Keratinocyte (primary cell): ENCODE results near the gene RAB11A. TPM values are rescaled to one million over a fixed set of nuclear protein-coding genes. Genes with fewer than 3 reads are reported as not detected.

ENCODE experiments used
- DNase-seq: peaks from one replicate; pipeline ENCODE4 v3.0.0-alpha.2; 2011; ENCODE audit warnings: low read depth, missing footprints, low spot score
- FAIRE-seq: peaks from 2 replicates; lab custom pipeline; 2011; peaks lifted over from hg19 to GRCh38; lab: Jason Lieb, UNC
- H2AFZ ChIP-seq: 2 replicates; pipeline ENCODE4 v1.6.0; 2012; ENCODE audit warnings: low read length, control low read depth, inconsistent platforms; ENCODE audit not compliant: control insufficient read depth
- H3K27ac ChIP-seq: 2 replicates; pipeline ENCODE4 v1.5.1; 2011; ENCODE audit warnings: low read length; ENCODE audit not compliant: control insufficient read depth, insufficient read depth
- H3K27me3 ChIP-seq: 3 replicates; pipeline ENCODE4 v1.6.0; 2011; ENCODE audit warnings: low read length; ENCODE audit not compliant: control insufficient read depth, insufficient read depth; ENCODE audit errors: extremely low read depth
- H3K36me3 ChIP-seq, 2 experiments: 2 replicates in 1 of 2; 3 replicates in 1 of 2; pipeline ENCODE4 v1.5.1; 2011; ENCODE audit warnings: low read length in 2 of 2, mild to moderate bottlenecking in 1 of 2; ENCODE audit not compliant: control insufficient read depth in 2 of 2, insufficient read depth in 2 of 2; ENCODE audit errors: extremely low read depth in 1 of 2
- H3K4me1 ChIP-seq: 3 replicates; pipeline ENCODE4 v1.5.1; 2011; ENCODE audit warnings: low read length; ENCODE audit not compliant: control insufficient read depth, insufficient read depth; ENCODE audit errors: extremely low read depth
- H3K4me2 ChIP-seq: 3 replicates; pipeline ENCODE4 v1.6.0; 2011; ENCODE audit warnings: low read depth, low read length; ENCODE audit not compliant: control insufficient read depth, insufficient read depth; ENCODE audit errors: extremely low read depth
- H3K4me3 ChIP-seq, 3 experiments: fragments of 200-600 bp in 1 of 3; sonication (generic) in 1 of 3; 2 replicates in 2 of 3; 3 replicates in 1 of 3; pipeline ENCODE4 v1.5.1; 2011 to 2016; ENCODE audit warnings: low read length in 3 of 3, mild to moderate bottlenecking in 3 of 3, control low read depth in 2 of 3, inconsistent platforms in 1 of 3, low read depth in 1 of 3, mixed read lengths in 1 of 3, mixed run types in 1 of 3, moderate library complexity in 1 of 3; ENCODE audit not compliant: control insufficient read depth in 2 of 3, insufficient read depth in 2 of 3; ENCODE audit errors: extremely low read depth in 1 of 3
- H3K79me2 ChIP-seq: 2 replicates; pipeline ENCODE4 v1.6.0; 2012; ENCODE audit warnings: low read length; ENCODE audit not compliant: control insufficient read depth, insufficient read depth
- H3K9ac ChIP-seq: 3 replicates; pipeline ENCODE4 v1.6.0; 2011; ENCODE audit warnings: low read length; ENCODE audit not compliant: control insufficient read depth, insufficient read depth; ENCODE audit errors: extremely low read depth
- H3K9me1 ChIP-seq: 3 replicates; pipeline ENCODE4 v1.6.0; 2011; ENCODE audit warnings: low read length; ENCODE audit not compliant: control insufficient read depth, insufficient read depth; ENCODE audit errors: extremely low read depth
- H3K9me3 ChIP-seq: 2 replicates; pipeline ENCODE4 v1.5.1; 2012; ENCODE audit warnings: low read depth, low read length; ENCODE audit not compliant: control insufficient read depth
- H4K20me1 ChIP-seq: 3 replicates; pipeline ENCODE4 v1.6.0; 2011; ENCODE audit warnings: low read length; ENCODE audit not compliant: control insufficient read depth, insufficient read depth; ENCODE audit errors: extremely low read depth
- EZH2 ChIP-seq: IDR thresholded peaks from one replicate; pipeline ENCODE4 v1.6.1; 2012; ENCODE audit warnings: inconsistent platforms, mild to moderate bottlenecking, low read length, moderate library complexity
- dilution Hi-C: fragments of 300-500 bp; cut with MboI; formaldehyde crosslinking; loops from one replicate; pipeline ENCODE4 v1.7.0; 2020; ENCODE audit warnings: low sequenced_read_pairs; ENCODE audit not compliant: extremely low pct_ligation_motif_present
- polyA plus RNA-seq, 5 experiments: library from polyadenylated mRNA; depleted of rRNA in 3 of 5; stranded (reverse) in 3 of 5; stranded (forward) in 1 of 5; unstranded in 1 of 5; fragments of >200 nt; gene quantifications; 1 replicate in 1 of 5; 2 replicates in 3 of 5; 3 replicates in 1 of 5; pipeline versions ENCODE4 v1.2.1 to v1.2.3, GENCODE V29; 2011 to 2012; ENCODE audit warnings: missing spikeins in 2 of 5, low read depth in 1 of 5, low replicate concordance in 1 of 5
- TF ChIP-seq, protein P1 (sequence below), 3 experiments: IDR thresholded peaks in 1 of 3; conservative IDR thresholded peaks in 1 of 3; optimal IDR thresholded peaks in 1 of 3; 2 replicates in 2 of 3; 3 replicates in 1 of 3; pipeline versions ENCODE3 to v1.5.1; 2011; ENCODE audit warnings: low read length in 3 of 3, mild to moderate bottlenecking in 3 of 3, moderate library complexity in 2 of 3, control low read depth in 1 of 3, inconsistent platforms in 1 of 3; ENCODE audit not compliant: insufficient read depth in 2 of 3; ENCODE audit errors: extremely low read depth in 1 of 3

Gene RAB11A
- polyA plus RNA-seq, 1 donor (not counting 4 experiments of a cell fraction or from before 2014, with no cell fraction given), result 537 TPM

DNA sequence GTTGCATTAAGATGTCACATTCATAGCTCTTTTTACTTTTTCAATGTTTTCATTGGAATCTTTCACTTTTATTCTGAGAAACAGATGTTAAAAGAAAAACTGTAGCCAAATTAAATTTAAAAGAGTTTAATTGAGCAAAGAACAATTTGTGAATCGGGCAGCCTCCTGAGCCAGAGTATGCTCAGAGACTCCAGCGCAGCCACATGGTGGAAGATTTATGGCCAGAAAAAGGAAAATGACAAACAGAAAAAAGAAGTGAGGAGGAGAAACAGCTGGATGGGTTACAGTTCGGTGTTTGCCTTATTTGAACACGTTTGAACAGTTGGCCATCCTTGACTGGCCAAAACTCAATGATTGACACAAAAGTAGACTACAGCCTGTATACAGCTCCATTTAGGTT lies 33.8 kb upstream of the RAB11A start:
- no peak overlapping the region for H3K27ac ChIP-seq
- dilution Hi-C loops, result no loop called here
- H3K36me3 ChIP-seq, result no peaks in the 10 kb centered on the region
- H3K27me3 ChIP-seq, result no peaks in the 10 kb centered on the region
- no peak overlapping the region for H3K9ac ChIP-seq
- FAIRE-seq, result no peak
- TF ChIP-seq, protein P1, sequence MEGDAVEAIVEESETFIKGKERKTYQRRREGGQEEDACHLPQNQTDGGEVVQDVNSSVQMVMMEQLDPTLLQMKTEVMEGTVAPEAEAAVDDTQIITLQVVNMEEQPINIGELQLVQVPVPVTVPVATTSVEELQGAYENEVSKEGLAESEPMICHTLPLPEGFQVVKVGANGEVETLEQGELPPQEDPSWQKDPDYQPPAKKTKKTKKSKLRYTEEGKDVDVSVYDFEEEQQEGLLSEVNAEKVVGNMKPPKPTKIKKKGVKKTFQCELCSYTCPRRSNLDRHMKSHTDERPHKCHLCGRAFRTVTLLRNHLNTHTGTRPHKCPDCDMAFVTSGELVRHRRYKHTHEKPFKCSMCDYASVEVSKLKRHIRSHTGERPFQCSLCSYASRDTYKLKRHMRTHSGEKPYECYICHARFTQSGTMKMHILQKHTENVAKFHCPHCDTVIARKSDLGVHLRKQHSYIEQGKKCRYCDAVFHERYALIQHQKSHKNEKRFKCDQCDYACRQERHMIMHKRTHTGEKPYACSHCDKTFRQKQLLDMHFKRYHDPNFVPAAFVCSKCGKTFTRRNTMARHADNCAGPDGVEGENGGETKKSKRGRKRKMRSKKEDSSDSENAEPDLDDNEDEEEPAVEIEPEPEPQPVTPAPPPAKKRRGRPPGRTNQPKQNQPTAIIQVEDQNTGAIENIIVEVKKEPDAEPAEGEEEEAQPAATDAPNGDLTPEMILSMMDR (optimal IDR thresholded peaks at IDR 0.05 in 1 of 3, IDR thresholded peaks at IDR 0.05 in 1 of 3, conservative IDR thresholded peaks at IDR 0.05 in 1 of 3; ENCODE audit: extremely low read depth in 1 of 3, insufficient read depth in 2 of 3, low read length in 3 of 3), result no peak
- TF ChIP-seq EZH2, result no peak
- no peaks in the 10 kb centered on the region for H3K9me1 ChIP-seq
- no peaks in the 10 kb centered on the region for H3K79me2 ChIP-seq
- no peak for DNase-seq
- no peaks in the 10 kb centered on the region for H3K9me3 ChIP-seq
- no peaks in the 10 kb centered on the region for H4K20me1 ChIP-seq
- no peak overlapping the region for H3K4me3 ChIP-seq
- H3K4me1 ChIP-seq, result peaks cover 12% of the 10 kb centered on the region
- H2AFZ ChIP-seq, result no peak overlapping the region
- H3K4me2 ChIP-seq, result no peak overlapping the region

DNA sequence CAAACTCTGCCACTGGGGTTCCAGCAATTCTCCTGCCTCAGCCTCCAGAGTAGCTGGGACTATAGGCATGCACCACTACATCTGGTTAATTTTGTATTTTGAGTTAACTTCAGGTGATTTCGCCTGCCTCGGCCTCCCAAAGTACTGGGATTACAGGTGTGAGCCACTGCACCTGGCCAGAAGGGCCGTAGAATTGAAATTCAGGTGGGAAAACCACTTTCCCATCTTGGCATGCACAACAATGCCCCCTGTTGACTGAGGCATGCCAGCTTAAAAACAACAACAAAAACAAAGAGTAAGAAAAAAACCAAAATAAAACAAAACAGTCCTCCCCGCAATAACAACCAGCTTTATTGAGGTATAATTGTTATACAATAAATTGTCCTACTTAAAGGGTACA lies 32.6 kb upstream of the RAB11A start:
- no peak for FAIRE-seq
- Histone ChIP-seq H3K36me3 (no peaks in the 10 kb centered on the region), H3K4me3 (no peak overlapping the region), H3K4me2 (no peak overlapping the region), H3K9me3 (no peaks in the 10 kb centered on the region), H3K4me1 (peaks cover 12% of the 10 kb centered on the region), H3K9me1 (no peaks in the 10 kb centered on the region), H3K79me2 (no peaks in the 10 kb centered on the region), H2AFZ (no peak overlapping the region), H4K20me1 (no peaks in the 10 kb centered on the region), H3K27me3 (no peaks in the 10 kb centered on the region), H3K27ac (no peak overlapping the region), H3K9ac (no peak overlapping the region)
- dilution Hi-C loops, result no loop called here
- TF ChIP-seq EZH2, result no peak
- TF ChIP-seq, protein P1 (optimal IDR thresholded peaks at IDR 0.05 in 1 of 3, IDR thresholded peaks at IDR 0.05 in 1 of 3, conservative IDR thresholded peaks at IDR 0.05 in 1 of 3; ENCODE audit: extremely low read depth in 1 of 3, insufficient read depth in 2 of 3, low read length in 3 of 3), result peak; percentile 21 to 41 (median 22)
- no peak for DNase-seq
